HepG2 (cell line): ENCODE results near the gene HTRA3. TPM values are rescaled to one million over a fixed set of nuclear protein-coding genes. Genes with fewer than 3 reads are reported as not detected.

Experiments used
- ATAC-seq: fragments of 200-7000 bp; cut with Tn5 transposase; 3 replicates; pipeline ENCODE4 v1.9.1; 2020; ENCODE audit warnings: mild to moderate bottlenecking, moderate library complexity
- BruUV-seq: library from RNA; stranded (reverse); fragments of 400-500 nt; replicated peaks from 2 replicates; lab custom pipeline; 2021; lab: Mats Ljungman, UMichigan
- CTCF ChIA-PET: fragments of 300-600 bp; formaldehyde crosslinking; extraction: SDS; loops from one replicate; lab custom pipeline; 2021; ENCODE audit warnings: low total read pairs, inconsistent platforms, low intra/inter-chr PET ratio; lab: Yijun Ruan, JAX
- POLR2A ChIA-PET: fragments of 350-600 bp; sonication (Branson Sonifier 250); formaldehyde crosslinking; loops from one replicate; lab custom pipeline; 2020; ENCODE audit warnings: antibody characterized with exemption, inconsistent platforms; lab: Yijun Ruan, JAX
- DNase-seq: peaks from one replicate; pipeline ENCODE4 v3.0.0-alpha.2; 2015; ENCODE audit warnings: low spot score
- FAIRE-seq: peaks from 3 replicates; lab custom pipeline; 2011; peaks lifted over from hg19 to GRCh38; lab: Jason Lieb, UNC
- H2AFZ ChIP-seq: one replicate; pipeline ENCODE4 v1.6.1; 2011; ENCODE audit warnings: low read length, inconsistent platforms
- H3K27ac ChIP-seq: fragments of 300-600 bp; 3 replicates; pipeline ENCODE4 v1.8.0; 2011; ENCODE audit warnings: mixed run types, mild to moderate bottlenecking, mixed read lengths, low read length, inconsistent platforms; ENCODE audit not compliant: insufficient read depth; ENCODE audit errors: extremely low read length
- H3K27me3 ChIP-seq, 2 experiments: fragments of 200-600 bp in 1 of 2; 2 replicates in 1 of 2; 3 replicates in 1 of 2; pipeline versions ENCODE4 v1.6.0 to v1.8.0; 2011; ENCODE audit warnings: low read length in 2 of 2, mild to moderate bottlenecking in 2 of 2, moderate library complexity in 2 of 2, inconsistent platforms in 1 of 2; ENCODE audit not compliant: insufficient read depth in 2 of 2, control insufficient read depth in 1 of 2
- H3K36me3 ChIP-seq, 2 experiments: fragments of 200-600 bp in 1 of 2; replicated peaks in 1 of 2; 2 replicates in 1 of 2; 3 replicates in 1 of 2; pipeline versions ENCODE4 v1.5.1 to v1.8.0; 2011; ENCODE audit warnings: low read length in 2 of 2, inconsistent platforms in 1 of 2; ENCODE audit not compliant: insufficient read depth in 2 of 2, control insufficient read depth in 1 of 2
- H3K4me1 ChIP-seq: 2 replicates; pipeline ENCODE4 v1.5.1; 2012; ENCODE audit warnings: low read length, inconsistent platforms; ENCODE audit not compliant: insufficient read depth
- H3K4me2 ChIP-seq: 2 replicates; pipeline ENCODE4 v1.6.0; 2011; ENCODE audit warnings: low read depth, low read length, inconsistent platforms
- H3K4me3 ChIP-seq, 3 experiments: fragments of 200-600 bp in 1 of 3; sonication (generic), shearing (Covaris generic) in 1 of 3; replicated peaks in 1 of 3; 2 replicates each; pipeline ENCODE4 v1.5.1; 2011 to 2016; ENCODE audit warnings: low read length in 3 of 3, inconsistent platforms in 2 of 3, low read depth in 2 of 3, mild to moderate bottlenecking in 2 of 3, control low read depth in 1 of 3, mixed read lengths in 1 of 3; ENCODE audit not compliant: insufficient read depth in 1 of 3
- H3K79me2 ChIP-seq: one replicate; pipeline ENCODE4 v1.6.1; 2011; ENCODE audit warnings: low read length, inconsistent platforms; ENCODE audit not compliant: insufficient read depth
- H3K9ac ChIP-seq: 2 replicates; pipeline ENCODE4 v1.6.0; 2011; ENCODE audit warnings: mild to moderate bottlenecking, low read depth, low read length, inconsistent platforms; ENCODE audit not compliant: insufficient read depth
- H3K9me3 ChIP-seq: 2 replicates; pipeline ENCODE4 v1.5.1; 2012; ENCODE audit warnings: mild to moderate bottlenecking, low read length
- H4K20me1 ChIP-seq: 2 replicates; pipeline ENCODE4 v1.6.0; 2011; ENCODE audit warnings: inconsistent platforms, mild to moderate bottlenecking, low read length, moderate library complexity; ENCODE audit not compliant: insufficient read depth
- AFF4 ChIP-seq: sonication (generic); formaldehyde crosslinking; IDR thresholded peaks from 2 replicates; pipeline ENCODE4 v1.4.0; 2020; ENCODE audit warnings: missing genetic modification reagents
- CENPT ChIP-seq: sonication (generic); formaldehyde crosslinking; IDR thresholded peaks from 2 replicates; pipeline ENCODE4 v1.8.0; 2022; ENCODE audit warnings: low read depth, mild to moderate bottlenecking, moderate library complexity, missing genetic modification reagents
- ZNF543 ChIP-seq: sonication (generic); formaldehyde crosslinking; IDR thresholded peaks from 2 replicates; pipeline ENCODE4 v1.4.0; 2020; ENCODE audit warnings: mild to moderate bottlenecking, missing genetic modification reagents
- ZNF782 ChIP-seq: sonication (generic); formaldehyde crosslinking; IDR thresholded peaks from 2 replicates; pipeline ENCODE4 v1.4.0; 2020; ENCODE audit warnings: missing genetic modification reagents, mild to moderate bottlenecking, borderline replicate concordance
- WGBS: methylation state at CpG from one replicate; pipeline ENCODE4 v1.1.6; 2017; ENCODE audit warnings: low lambda C conversion rate; 5-methylcytosine and 5-hydroxymethylcytosine counted together
- in situ Hi-C: cut with HindIII; loops from 2 replicates; pipeline ENCODE4 v1.10.0; 2017; ENCODE audit warnings: low pct_unique_long_range_greater_than_20kb; ENCODE audit not compliant: extremely low pct_ligation_motif_present
- intact Hi-C: fragments of 100-400 bp; cut with micrococcal nuclease; formaldehyde crosslinking; loops from one replicate; pipeline ENCODE4 v1.10.0; 2022; ENCODE audit not compliant: unreplicated experiment
- polyA plus RNA-seq, 8 experiments: library from polyadenylated mRNA; depleted of rRNA in 3 of 8; stranded (reverse) in 7 of 8; unstranded in 1 of 8; fragments of >200 nt; fragmentation: Illumina TruSeq in 4 of 8; extraction: Trizol in 4 of 8; gene quantifications; 2 replicates each; pipeline versions ENCODE4 v1.2.1 to v1.2.3, GENCODE V29; 2011 to 2016; ENCODE audit warnings: low read depth in 4 of 8, missing spikeins in 1 of 8, mixed read lengths in 1 of 8; ENCODE audit not compliant: insufficient read depth in 1 of 8
- total RNA-seq, 5 experiments: library from RNA; depleted of rRNA; stranded (reverse); fragments of >200 nt; fragmentation: Illumina TruSeq; extraction: Trizol; gene quantifications; 2 replicates each; pipeline ENCODE4 v1.2.3, GENCODE V29; 2016; ENCODE audit warnings: low read depth in 1 of 5

Gene HTRA3
- total and polyA plus RNA-seq, 2 of the 13 experiments (the other 11 are each of a cell fraction or from before 2014, with no cell fraction given): 0.17 TPM; not detected in 1

GRCh38 chr4:8296491-8296890 lies 26.9 kb downstream of the HTRA3 start:
- intact Hi-C loops: no loop called here
- FAIRE-seq: no peak

More at GRCh38 chr4:8296491-8296890, 26.9 kb downstream of the HTRA3 start:
- no peaks in the 10 kb centered on the region for H3K79me2 ChIP-seq
- H3K4me2 ChIP-seq: no peak overlapping the region
- no peaks in the 10 kb centered on the region for H3K9me3 ChIP-seq
- no peaks in the 10 kb centered on the region for H3K36me3 ChIP-seq
- ATAC-seq (no peak), DNase-seq (no peak)
- BruUV-seq: no TSS peak
- H2AFZ ChIP-seq: no peak overlapping the region
- no peaks in the 10 kb centered on the region for H3K4me1 ChIP-seq
- no peak overlapping the region for H3K4me3 ChIP-seq
- peaks cover 2 to 14% of the 10 kb centered on the region in 2 experiments; a peak in 1 of 5 replicates for H3K27me3 ChIP-seq
- no peaks in the 10 kb centered on the region for H4K20me1 ChIP-seq
- ChIA-PET POLR2A (no interaction called here), CTCF (no interaction called here)
- in situ Hi-C loops: no loop called here
- 0% methylated on average over 2 of the region's 3 CpGs for WGBS
- no peak overlapping the region for H3K27ac ChIP-seq
- TF ChIP-seq CENPT (CRISPR knock-in tag) (no peak), AFF4 (no peak), ZNF543 (CRISPR knock-in tag) (no peak), ZNF782 (CRISPR knock-in tag) (no peak)
- H3K9ac ChIP-seq: no peak overlapping the region
